Kidney epithelial cell (primary cell): ENCODE results near the gene SPHK2. TPM values are rescaled to one million over a fixed set of nuclear protein-coding genes. Genes with fewer than 3 reads are reported as not detected.

Experiments
- DNase-seq: peaks from one replicate; pipeline ENCODE4 v3.0.0-alpha.2; 2010; ENCODE audit warnings: low read depth
- H3K27me3 ChIP-seq: 2 replicates; pipeline ENCODE4 v1.6.0; 2011; ENCODE audit warnings: low read length; ENCODE audit not compliant: control insufficient read depth, insufficient read depth
- H3K36me3 ChIP-seq: 2 replicates; pipeline ENCODE4 v1.5.1; 2011; ENCODE audit warnings: low read length; ENCODE audit not compliant: control insufficient read depth, insufficient read depth
- H3K4me3 ChIP-seq: 2 replicates; pipeline ENCODE4 v1.5.1; 2011; ENCODE audit warnings: low read depth, mild to moderate bottlenecking, control low read depth, low read length
- total RNA-seq: library from RNA; depleted of rRNA; stranded (reverse); fragments of >200 nt; gene quantifications from 2 replicates; pipeline ENCODE4 v1.2.3, GENCODE V29; 2015
- TF ChIP-seq, protein P1 (sequence below): IDR thresholded peaks from 2 replicates; pipeline ENCODE4 v1.5.1; 2011; ENCODE audit warnings: mild to moderate bottlenecking, moderate library complexity, low read length, control low read depth, inconsistent platforms; ENCODE audit not compliant: insufficient read depth, poor library complexity, severe bottlenecking

The SPHK2 gene
- total RNA-seq, 1 donor from 2014 or later: 27.9 TPM

DNA sequence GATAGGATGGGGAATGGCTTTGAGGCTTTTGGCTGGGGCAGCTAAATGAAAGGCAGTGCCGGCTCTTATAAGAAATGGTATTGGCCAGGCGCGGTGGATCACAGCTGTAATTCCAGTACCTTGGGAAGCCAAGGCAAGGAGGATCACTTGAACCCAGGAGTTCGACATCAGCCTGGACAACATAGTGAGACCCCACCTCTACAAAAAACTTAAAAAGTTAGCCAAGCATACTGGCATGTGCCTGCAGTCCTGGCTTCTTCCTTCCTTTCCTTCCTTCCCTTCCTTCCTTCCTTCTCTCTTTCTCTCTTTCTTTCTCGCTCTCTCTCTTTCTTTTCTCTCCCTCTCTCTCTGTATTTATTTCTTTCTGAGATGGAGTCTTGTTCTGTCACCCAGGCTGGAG, 23.6 kb downstream of the SPHK2 start:
- DNase-seq: no peak
- TF ChIP-seq, protein P1, sequence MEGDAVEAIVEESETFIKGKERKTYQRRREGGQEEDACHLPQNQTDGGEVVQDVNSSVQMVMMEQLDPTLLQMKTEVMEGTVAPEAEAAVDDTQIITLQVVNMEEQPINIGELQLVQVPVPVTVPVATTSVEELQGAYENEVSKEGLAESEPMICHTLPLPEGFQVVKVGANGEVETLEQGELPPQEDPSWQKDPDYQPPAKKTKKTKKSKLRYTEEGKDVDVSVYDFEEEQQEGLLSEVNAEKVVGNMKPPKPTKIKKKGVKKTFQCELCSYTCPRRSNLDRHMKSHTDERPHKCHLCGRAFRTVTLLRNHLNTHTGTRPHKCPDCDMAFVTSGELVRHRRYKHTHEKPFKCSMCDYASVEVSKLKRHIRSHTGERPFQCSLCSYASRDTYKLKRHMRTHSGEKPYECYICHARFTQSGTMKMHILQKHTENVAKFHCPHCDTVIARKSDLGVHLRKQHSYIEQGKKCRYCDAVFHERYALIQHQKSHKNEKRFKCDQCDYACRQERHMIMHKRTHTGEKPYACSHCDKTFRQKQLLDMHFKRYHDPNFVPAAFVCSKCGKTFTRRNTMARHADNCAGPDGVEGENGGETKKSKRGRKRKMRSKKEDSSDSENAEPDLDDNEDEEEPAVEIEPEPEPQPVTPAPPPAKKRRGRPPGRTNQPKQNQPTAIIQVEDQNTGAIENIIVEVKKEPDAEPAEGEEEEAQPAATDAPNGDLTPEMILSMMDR: no peak
- no peaks in the 10 kb centered on the region for H3K36me3 ChIP-seq
- H3K27me3 ChIP-seq: peaks cover 3% of the 10 kb centered on the region
- no peak overlapping the region for H3K4me3 ChIP-seq

DNA sequence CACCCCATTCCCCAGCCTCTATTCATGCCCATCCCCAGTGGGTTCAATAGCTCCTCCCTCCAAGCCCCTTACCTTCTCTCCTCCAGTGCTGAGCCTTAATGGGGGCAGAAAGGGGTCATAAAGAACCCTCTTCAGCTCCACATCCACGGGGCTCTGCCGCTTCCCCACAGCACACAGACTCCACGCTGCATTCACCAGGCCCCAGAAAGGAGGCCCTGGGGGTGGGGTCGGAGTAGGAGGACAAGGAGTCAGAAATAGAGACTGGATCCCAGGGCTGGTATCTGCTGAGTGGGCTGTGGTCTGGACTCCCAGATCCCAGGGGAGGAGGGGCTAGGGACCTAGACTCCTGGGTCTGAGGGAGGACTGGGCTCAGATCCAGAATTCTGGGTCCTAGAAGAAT, 25.0 kb downstream of the SPHK2 start:
- H3K4me3 ChIP-seq: no peak overlapping the region
- TF ChIP-seq, protein P1: no peak
- no peaks in the 10 kb centered on the region for H3K36me3 ChIP-seq

DNA sequence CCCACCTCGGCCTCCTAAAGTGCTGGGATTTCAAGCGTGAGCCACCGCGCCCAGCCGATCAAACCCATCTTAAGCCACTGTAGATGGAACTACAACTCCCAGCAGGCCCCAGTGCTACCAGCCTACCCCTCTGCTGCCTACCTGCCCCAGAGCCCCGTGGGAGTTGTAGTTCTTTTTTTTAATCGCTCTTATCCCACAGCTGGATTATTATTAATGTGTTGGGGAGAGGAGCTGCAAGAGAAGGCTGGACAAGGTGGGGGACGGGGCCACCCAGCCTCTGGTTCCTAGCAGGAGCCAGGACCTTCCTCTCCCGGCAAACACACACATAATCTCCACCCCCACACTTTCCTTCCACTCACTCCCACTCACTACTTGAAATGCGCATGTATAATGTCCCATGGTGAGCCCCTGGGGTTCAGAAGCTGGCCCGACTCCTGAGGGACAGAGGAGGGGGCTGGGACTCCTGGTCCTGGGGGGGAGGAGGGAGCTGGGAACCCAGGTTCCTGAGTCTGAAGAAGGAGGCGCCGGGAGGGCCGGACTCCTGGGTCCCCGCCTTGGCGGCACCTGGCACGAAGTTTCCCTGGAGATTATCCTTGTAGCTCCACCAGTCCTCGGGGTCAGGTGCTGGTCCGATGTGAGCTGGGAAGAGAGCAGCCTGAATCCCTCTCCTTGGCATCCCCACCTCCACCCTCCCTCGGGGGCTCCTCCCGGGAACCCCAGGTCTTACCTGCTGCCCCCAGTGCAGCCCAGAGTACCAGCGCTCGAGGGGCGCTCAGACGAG, 25.7 kb downstream of the SPHK2 start:
- TF ChIP-seq, protein P1: no peak
- Histone ChIP-seq H3K36me3 (no peaks in the 10 kb centered on the region), H3K27me3 (no peaks in the 10 kb centered on the region), H3K4me3 (peak overlapping the region; percentile 52)
- DNase-seq: no peak

More for the DNA sequence above, 25.0 kb downstream of the SPHK2 start:
- DNase-seq: no peak
- peaks cover 2% of the 10 kb centered on the region for H3K27me3 ChIP-seq

DNA sequence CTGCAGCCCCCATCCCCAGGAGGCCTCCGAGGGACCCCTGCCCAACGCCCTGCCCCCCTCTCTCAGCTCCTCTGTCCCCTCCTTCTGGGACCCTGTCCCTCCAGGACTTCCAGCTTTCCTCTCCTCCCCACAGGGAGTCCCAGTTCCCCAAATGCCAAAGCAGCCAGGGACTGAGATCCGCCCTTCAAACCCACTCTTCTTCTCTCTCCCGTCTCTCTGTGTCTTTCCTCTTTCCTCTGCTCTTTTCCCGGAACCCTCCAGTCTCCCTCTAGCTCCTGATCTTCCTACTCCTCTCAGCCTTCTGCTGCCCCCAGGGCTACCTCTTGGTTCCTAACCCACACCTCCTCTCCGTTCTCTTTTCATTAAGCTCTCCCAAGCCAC, 26.3 kb downstream of the SPHK2 start:
- no peak for DNase-seq
- Histone ChIP-seq H3K36me3 (no peaks in the 10 kb centered on the region), H3K4me3 (peak overlapping the region; percentile 52), H3K27me3 (no peaks in the 10 kb centered on the region)
- TF ChIP-seq, protein P1: no peak

DNA sequence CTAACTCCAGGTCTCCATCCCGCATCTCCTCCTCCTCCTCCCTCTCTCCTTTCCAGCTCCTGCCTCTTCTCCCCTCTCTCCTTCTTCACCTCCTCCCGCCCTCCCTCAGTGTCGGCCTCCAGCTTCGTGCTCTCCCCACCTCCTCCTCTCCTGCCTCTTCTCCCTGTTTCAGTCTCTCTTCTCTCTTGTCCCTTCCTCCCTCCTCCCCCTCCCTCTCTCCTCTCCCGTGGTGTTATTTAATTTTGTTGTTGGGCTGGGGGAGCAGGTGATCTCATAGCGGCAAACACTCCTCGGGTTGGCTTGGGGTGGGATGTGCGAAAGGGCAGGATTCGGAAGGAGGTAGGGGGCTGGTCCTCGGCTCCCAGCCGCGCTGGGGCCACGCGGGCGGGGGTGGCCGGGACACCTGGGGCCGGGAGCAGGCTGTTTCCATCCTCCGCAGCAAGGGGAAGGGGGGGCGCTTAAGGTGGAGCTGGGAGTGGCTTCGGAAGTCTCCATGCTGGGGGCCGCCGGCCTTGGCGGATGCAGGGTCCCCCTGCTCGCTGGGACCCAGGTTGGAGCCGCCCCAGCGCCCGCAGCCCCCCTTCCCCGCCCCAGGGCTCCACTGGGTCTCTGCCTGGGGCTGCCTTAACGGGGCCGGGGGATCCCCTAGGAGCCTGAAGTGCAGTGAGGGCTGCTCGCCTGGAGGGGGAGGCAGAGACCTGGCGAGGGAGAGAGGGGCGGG, 26.9 kb downstream of the SPHK2 start, which contains the start of gene CA11:
Gene CA11, minus strand, starts transcription at position 187 of the 721 bp plus-strand sequence. CDS start 555 bp downstream, outside the sequence.
- TF ChIP-seq, protein P1: peak; percentile 97
- DNase-seq: no peak
- H3K27me3 ChIP-seq: no peaks in the 10 kb centered on the region
- H3K4me3 ChIP-seq: peak within 1 kb of the TSS; percentile 52
- no peaks in the 10 kb centered on the region for H3K36me3 ChIP-seq
